AG08395 (cell line): ENCODE measurements around the gene RBM39.
"Not testable (repeated sequence)": the region's sequence is repeated elsewhere in the genome, so short reads cannot be mapped to it uniquely, and the experiment has no call there.

Source experiments
- DNase-seq: peaks from one replicate; pipeline ENCODE4 v3.0.0; 2012; ENCODE audit warnings: mixed read lengths, low spot score

The RBM39 gene

GRCh38 chr20:35726842-35727711, 15.0 kb downstream of the RBM39 start:
- no peak for DNase-seq

GRCh38 chr20:35724321-35725230, 17.5 kb downstream of the RBM39 start:
- DNase-seq: no peak

GRCh38 chr20:35723652-35724320, 18.3 kb downstream of the RBM39 start:
- DNase-seq: not testable (repeated sequence)

GRCh38 chr20:35723275-35723639, 18.8 kb downstream of the RBM39 start:
- DNase-seq: not testable (repeated sequence)

GRCh38 chr20:35721621-35722020, 20.4 kb downstream of the RBM39 start:
- DNase-seq: no peak

- no peak for DNase-seq
Observed at GRCh38 chr20:35721219-35721618, 20.8 kb downstream of the RBM39 start.

GRCh38 chr20:35720165-35721123, 21.6 kb downstream of the RBM39 start:
- no peak for DNase-seq

- DNase-seq: no peak
Observed at GRCh38 chr20:35719717-35720116, 22.3 kb downstream of the RBM39 start.

- DNase-seq: no peak
Observed at GRCh38 chr20:35718972-35719635, 23.0 kb downstream of the RBM39 start.

GRCh38 chr20:35718321-35718720, 23.7 kb downstream of the RBM39 start:
- not testable (repeated sequence) for DNase-seq

- no peak for DNase-seq
Observed at GRCh38 chr20:35716330-35716729, 25.7 kb downstream of the RBM39 start.

- no peak for DNase-seq
Observed at GRCh38 chr20:35715652-35716051, 26.4 kb downstream of the RBM39 start.

GRCh38 chr20:35714127-35714526, 27.9 kb downstream of the RBM39 start:
- DNase-seq: no peak

- DNase-seq: not testable (repeated sequence)
Observed at GRCh38 chr20:35713120-35713519, 28.9 kb downstream of the RBM39 start.

- no peak for DNase-seq
Observed at GRCh38 chr20:35711588-35712209, 30.4 kb downstream of the RBM39 start.

- DNase-seq: no peak
Observed at GRCh38 chr20:35710884-35711587, 31.0 kb downstream of the RBM39 start.

GRCh38 chr20:35710039-35710438, 32.0 kb downstream of the RBM39 start:
- no peak for DNase-seq

GRCh38 chr20:35709259-35709658, 32.8 kb downstream of the RBM39 start:
- no peak for DNase-seq

- DNase-seq: no peak
Observed at GRCh38 chr20:35708502-35708901, 33.6 kb downstream of the RBM39 start.
